ENCODE results near the gene VAT1L.

- TF ChIP-seq, protein P1, sequence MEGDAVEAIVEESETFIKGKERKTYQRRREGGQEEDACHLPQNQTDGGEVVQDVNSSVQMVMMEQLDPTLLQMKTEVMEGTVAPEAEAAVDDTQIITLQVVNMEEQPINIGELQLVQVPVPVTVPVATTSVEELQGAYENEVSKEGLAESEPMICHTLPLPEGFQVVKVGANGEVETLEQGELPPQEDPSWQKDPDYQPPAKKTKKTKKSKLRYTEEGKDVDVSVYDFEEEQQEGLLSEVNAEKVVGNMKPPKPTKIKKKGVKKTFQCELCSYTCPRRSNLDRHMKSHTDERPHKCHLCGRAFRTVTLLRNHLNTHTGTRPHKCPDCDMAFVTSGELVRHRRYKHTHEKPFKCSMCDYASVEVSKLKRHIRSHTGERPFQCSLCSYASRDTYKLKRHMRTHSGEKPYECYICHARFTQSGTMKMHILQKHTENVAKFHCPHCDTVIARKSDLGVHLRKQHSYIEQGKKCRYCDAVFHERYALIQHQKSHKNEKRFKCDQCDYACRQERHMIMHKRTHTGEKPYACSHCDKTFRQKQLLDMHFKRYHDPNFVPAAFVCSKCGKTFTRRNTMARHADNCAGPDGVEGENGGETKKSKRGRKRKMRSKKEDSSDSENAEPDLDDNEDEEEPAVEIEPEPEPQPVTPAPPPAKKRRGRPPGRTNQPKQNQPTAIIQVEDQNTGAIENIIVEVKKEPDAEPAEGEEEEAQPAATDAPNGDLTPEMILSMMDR (IDR thresholded peaks at IDR 0.05), result no peak
- TF ChIP-seq POLR2A (IDR thresholded peaks at IDR 0.05), result no peak
These were observed 237.3 kb downstream of the VAT1L start for GRCh38 chr16:78025631-78026030.

All from right lobe of liver (tissue), 4 donors.